Urothelium cell line (cell line): ENCODE data around the gene POLD3.

Source experiments
- DNase-seq: peaks from one replicate; pipeline ENCODE4 v3.0.0; 2011; ENCODE audit warnings: low spot score, mixed read lengths
- FAIRE-seq: peaks from 2 replicates; lab custom pipeline; 2011; peaks lifted over from hg19 to GRCh38; lab: Jason Lieb, UNC

POLD3 gene

DNA sequence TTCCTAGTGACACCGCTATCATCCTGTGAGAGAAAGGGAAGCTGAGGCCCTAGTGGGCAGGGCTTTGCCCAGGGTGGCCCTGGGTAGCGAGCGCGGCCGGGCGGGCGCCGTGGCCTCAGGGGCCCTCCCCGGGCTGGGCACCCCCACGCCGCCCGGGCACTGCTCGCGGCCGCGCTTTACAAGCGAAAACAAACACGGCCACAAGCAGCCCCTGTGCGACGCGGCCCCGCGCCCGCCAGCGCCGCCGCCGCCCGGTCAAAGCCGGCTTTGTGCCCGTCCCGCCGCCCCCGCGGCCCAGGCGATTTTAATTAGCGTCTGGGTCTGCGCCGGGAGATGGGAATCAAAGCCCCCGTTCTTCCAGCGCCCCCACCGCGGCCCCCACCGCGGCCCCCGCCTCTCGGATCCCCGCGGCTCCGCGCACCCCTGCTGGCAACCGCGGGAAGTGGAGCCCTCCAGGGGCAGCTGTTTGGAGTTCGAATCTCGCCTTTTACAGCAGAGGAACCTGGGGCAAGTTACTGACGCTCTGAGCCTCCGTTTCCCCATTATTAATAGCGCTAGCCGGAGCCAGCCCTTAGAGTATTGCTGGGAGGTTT lies 91.0 kb downstream of the POLD3 start:
- FAIRE-seq (no peak), DNase-seq (no peak)

DNA sequence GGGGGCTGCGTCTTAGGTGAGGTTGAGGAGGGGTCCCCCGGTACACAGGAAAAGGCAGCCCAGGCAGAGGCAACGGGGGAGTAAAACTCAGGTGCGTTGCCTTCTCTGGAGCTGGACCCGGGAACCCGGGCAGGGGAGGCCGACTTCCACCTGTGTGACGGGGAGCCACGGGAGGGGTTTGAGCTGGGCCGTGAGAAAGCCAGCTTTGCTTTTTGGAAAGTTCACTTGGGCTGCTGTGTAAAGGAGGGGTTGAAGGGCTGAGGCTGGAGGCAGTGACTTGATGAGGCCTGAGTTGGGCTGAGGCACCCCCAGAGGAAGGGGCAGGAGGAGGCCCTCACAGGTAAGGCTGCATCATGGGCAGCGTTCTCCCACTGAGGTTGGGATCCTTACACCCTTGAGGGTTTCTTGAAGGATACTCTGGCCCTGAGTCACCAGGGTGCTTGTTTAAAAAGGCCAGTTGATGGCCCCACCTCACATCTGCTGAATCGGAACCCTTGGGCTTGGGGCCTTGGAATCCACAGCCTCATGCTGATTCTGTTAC lies 91.6 kb downstream of the POLD3 start:
- FAIRE-seq (no peak), DNase-seq (no peak)

DNA sequence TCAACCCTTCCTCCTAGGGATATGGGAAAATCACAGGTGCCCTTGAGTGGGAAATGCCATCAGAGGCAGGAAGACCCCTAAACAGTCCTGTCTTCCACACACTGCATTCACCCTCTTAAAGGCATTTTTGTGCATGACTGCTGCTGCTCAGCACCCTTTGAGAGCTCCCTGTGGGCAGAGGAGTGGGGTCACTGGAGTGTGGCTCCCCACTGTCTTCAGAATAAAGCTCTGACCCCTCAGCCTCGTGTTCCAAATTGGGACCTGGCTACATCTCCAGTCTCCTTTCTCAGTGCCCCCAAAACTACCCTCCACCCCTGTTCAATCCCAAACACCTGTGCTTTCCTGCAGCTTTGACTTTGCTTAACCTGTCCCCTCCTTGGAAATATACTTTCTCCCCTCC lies 92.3 kb downstream of the POLD3 start:
- DNase-seq = no peak
- no peak for FAIRE-seq

DNA sequence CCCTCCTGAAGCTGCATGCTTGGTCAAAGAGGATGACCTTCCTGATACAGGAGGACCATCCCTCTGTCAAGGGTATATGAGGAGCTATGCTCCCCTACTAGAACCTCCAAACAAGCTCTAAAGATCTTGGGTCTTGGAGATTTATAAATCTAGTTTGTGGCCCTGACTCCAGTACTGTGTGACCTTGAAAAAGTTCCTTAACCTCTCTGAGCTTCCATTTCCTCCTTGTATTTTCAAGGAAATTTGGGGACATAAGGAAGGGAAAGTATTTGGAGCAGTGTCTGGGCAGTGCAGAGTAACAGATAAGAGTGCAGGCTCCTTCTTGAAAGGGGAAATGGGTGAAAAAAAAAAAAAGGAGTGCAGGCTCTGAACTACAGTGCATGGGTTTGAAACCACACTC lies 93.0 kb downstream of the POLD3 start:
- no peak for FAIRE-seq
- DNase-seq = no peak

DNA sequence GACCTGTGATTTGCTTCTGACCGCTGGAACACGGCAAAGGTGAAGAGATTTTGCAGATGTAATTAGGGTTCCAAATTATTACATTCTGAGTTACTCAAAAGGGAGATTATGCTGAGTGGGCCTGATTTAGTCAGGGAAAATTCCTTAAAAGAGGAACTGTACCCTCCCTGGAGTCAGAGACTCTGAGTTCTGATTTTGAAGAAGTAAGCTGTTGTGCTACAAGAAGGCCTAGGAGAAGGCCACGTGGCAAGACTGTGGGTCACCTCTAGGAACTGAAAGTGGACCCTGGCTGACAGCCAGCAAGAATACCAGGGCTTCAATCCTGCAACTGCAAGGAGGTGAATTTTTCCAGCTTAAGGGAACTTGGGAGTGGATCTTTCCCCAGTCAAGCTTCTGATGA lies 93.5 kb downstream of the POLD3 start:
- DNase-seq (no peak), FAIRE-seq (no peak)

DNA sequence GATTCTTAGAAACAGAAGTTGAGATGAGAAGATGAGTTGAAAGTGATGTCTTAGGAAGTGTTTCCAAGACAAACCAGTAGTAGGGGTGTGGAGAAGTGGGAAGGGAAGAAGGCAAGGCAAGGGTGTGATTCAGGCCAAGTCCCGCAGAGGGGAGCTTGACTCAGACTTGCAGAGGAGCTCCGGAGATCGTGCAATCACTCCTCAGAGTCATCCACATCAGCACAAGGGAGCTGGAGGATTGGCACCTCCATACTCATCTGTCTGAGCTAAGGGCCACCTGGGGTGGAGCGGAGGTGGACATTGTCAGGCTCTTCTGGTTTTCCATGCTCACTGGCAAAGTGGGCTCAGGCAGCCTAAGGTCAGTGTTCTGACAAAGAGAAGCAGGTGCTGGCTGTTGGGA lies 94.4 kb downstream of the POLD3 start:
- no peak for FAIRE-seq
- no peak for DNase-seq

DNA sequence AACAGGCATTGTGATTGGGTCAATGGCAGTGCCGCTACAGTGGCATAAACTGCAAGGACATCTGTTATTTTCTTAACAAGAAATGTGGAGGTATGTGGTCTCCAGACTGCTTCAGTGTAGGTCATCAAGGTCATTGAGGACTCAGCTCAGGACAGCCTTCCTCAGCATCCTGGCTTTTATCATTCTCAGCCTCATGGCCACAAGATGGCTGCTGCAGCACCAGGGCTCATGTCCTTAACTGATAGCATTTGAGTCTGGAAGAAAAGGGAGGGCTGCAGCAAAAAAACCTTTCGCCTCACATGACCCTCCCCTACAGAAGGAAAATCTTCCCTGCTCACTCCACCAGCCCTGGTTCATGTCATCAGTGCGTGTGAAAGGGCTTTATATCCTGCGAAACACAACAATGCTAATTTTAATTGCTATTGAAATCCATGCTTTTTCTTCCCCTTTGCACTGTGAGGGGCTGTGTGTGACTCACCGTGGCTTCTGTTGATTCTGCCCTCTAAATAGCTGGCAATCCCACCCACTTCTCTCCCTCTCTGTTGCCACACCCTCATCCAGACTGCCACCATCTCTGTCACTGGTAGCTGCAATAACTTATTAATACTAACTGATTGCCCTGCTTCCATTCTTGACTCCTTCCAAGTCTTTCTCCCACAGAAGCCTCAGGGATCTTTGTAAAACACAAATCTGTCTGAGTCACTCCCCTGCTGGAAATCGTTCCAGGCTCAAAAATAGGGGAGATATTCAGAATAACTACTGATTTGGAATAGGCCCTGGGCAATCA lies 95.0 kb downstream of the POLD3 start:
- FAIRE-seq (no peak), DNase-seq (no peak)

DNA sequence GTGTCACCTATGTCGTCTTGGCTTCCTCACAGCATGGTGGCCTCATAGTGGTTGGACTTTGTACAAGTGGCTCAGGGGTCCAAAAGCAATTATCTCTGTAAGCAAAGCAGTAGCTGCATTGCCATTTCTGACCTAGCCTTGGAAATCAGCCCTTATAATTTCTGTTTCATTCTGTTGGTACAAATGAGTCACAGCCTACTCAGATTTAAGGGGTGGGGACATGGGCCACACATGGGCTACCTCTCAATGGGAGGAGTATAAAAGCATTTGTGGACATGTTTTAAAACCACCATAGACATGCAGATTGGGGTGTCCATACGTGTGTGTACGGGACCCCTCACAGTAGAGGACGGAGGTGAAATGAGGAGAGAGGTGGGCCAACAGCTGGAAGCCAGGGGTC lies 97.3 kb downstream of the POLD3 start:
- FAIRE-seq (no peak), DNase-seq (no peak)

DNA sequence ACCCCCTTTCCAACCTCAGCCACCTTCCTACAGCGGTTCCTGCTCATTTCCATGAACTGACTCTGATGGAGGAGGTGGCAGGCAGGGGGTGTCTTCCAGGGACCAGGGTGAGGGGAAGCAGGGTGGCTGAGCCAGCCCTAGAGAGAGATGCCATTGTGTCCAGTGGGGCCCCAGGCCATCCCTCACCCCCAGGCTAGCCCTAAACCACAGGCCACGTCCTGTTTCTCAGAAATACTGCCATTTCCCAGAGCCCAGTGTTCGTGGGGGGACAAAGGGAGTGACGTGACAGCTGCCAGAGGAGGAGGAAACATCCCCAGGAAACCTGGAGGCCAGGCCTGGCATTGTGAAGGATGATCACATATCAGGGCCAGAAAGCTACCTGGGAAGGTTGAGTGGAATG lies 99.4 kb downstream of the POLD3 start:
- DNase-seq (no peak), FAIRE-seq (no peak)
